Measurements from ENCODE around the gene ST3GAL3. TPM values are rescaled to one million over a fixed set of nuclear protein-coding genes. Genes with fewer than 3 reads are reported as not detected.

The ST3GAL3 gene
- total and polyA plus RNA-seq, 2 of the 13 experiments (the other 11 are each of a cell fraction or from before 2014, with no cell fraction given) = 5.1 to 8.1 TPM

GRCh38 chr1:43979528-43980254, 272.4 kb downstream of the ST3GAL3 start (continued):
- TF ChIP-seq FIP1L1 (IDR thresholded peaks at IDR 0.05; ENCODE audit: borderline replicate concordance, insufficient read depth, low read depth, low read length) = no peak
- no peak for TF ChIP-seq PRMT3 (CRISPR knock-in tag; IDR thresholded peaks at IDR 0.05; ENCODE audit: borderline replicate concordance, low read depth)
- no peak for TF ChIP-seq FOXM1 (CRISPR knock-in tag; IDR thresholded peaks at IDR 0.05)
- no peak for TF ChIP-seq HDAC6 (IDR thresholded peaks at IDR 0.05; ENCODE audit: low read depth, low read length)
- no peak for TF ChIP-seq KDM1A (CRISPR knock-in tag; IDR thresholded peaks at IDR 0.05)
- TF ChIP-seq HNRNPUL1 (IDR thresholded peaks at IDR 0.05; ENCODE audit: low read depth, low read length) = no peak
- peak; percentile 62; the same call in 1 of the 2 replicates for TF ChIP-seq SPEN (CRISPR knock-in tag; IDR thresholded peaks at IDR 0.05; ENCODE audit: low read depth)
- TF ChIP-seq SOX13 (IDR thresholded peaks at IDR 0.05) = no peak
- TF ChIP-seq SOX13 (CRISPR knock-in tag; conservative IDR thresholded peaks at IDR 0.05 in 1 of 2, IDR thresholded peaks at IDR 0.05 in 1 of 2) = 0 out of 4 replicates have a peak, but pooled peaks of 1 of the 2 experiments have one; percentile 14
- no peak for TF ChIP-seq HOMEZ (CRISPR knock-in tag; IDR thresholded peaks at IDR 0.05; ENCODE audit: low read depth)
- TF ChIP-seq ZNF704 (CRISPR knock-in tag; IDR thresholded peaks at IDR 0.05; ENCODE audit: borderline replicate concordance) = no peak
- no peak for TF ChIP-seq SNRNP70 (IDR thresholded peaks at IDR 0.05; ENCODE audit: low read depth, low read length)
- TF ChIP-seq ZHX1 (CRISPR knock-in tag; IDR thresholded peaks at IDR 0.05; ENCODE audit: low read depth) = no peak
- TF ChIP-seq ZNF280D (CRISPR knock-in tag; IDR thresholded peaks at IDR 0.05) = no peak
- peak; percentile 79; the same call in 1 of the 2 replicates for TF ChIP-seq ZNF558 (CRISPR knock-in tag; IDR thresholded peaks at IDR 0.05; ENCODE audit: borderline replicate concordance)
- no peak; the same call in none of the 2 replicates for TF ChIP-seq TGIF2 (CRISPR knock-in tag; IDR thresholded peaks at IDR 0.05)
- TF ChIP-seq SOX6 (IDR thresholded peaks at IDR 0.05) = no peak
- 0 out of 2 replicates have a peak, but pooled peaks have one; percentile 16 for TF ChIP-seq SOX6 (CRISPR knock-in tag; IDR thresholded peaks at IDR 0.05)

All from HepG2 (cell line).